GM12878 (cell line): Measurements from ENCODE around the gene YBX1. TPM values are rescaled to one million over a fixed set of nuclear protein-coding genes. Genes with fewer than 3 reads are reported as not detected.

Source experiments
- ATAC-seq: fragments of 200-7000 bp; cut with Tn5 transposase; 3 replicates; pipeline ENCODE4 v1.9.1; 2020; ENCODE audit warnings: mild to moderate bottlenecking, moderate library complexity
- BruUV-seq: library from RNA; stranded (reverse); fragments of 400-500 nt; replicated peaks from 2 replicates; lab custom pipeline; 2021; lab: Mats Ljungman, UMichigan
- CTCF ChIA-PET: fragments of 300-600 bp; sonication (Branson Sonifier 250); formaldehyde crosslinking; extraction: SDS; loops from one replicate; lab custom pipeline; 2021; ENCODE audit warnings: inconsistent platforms; lab: Yijun Ruan, JAX
- POLR2A ChIA-PET: fragments of 350-600 bp; formaldehyde crosslinking; extraction: SDS; loops from one replicate; lab custom pipeline; 2021; ENCODE audit warnings: inconsistent platforms; lab: Charles Lee
- RAD21 ChIA-PET: fragments of 300-600 bp; sonication (Branson Sonifier 250); formaldehyde crosslinking; loops from one replicate; lab custom pipeline; 2023; ENCODE audit warnings: antibody characterized with exemption; ENCODE audit not compliant: unreplicated experiment; lab: Charles Lee
- SMC1A ChIA-PET: fragments of 300-600 bp; sonication (Branson Sonifier 250); formaldehyde crosslinking; loops from one replicate; lab custom pipeline; 2023; ENCODE audit not compliant: unreplicated experiment, uncharacterized antibody; lab: Charles Lee
- DNase-seq: peaks from one replicate; pipeline ENCODE4 v3.0.0-alpha.2; 2011; ENCODE audit warnings: low read depth, low spot score
- FAIRE-seq: peaks from 3 replicates; lab custom pipeline; 2011; peaks lifted over from hg19 to GRCh38; lab: Jason Lieb, UNC
- H2AFZ ChIP-seq: 2 replicates; pipeline ENCODE4 v1.6.0; 2011; ENCODE audit warnings: low read depth, low read length, control low read depth; ENCODE audit not compliant: control insufficient read depth
- H3K27ac ChIP-seq: 2 replicates; pipeline ENCODE4 v1.5.1; 2011; ENCODE audit warnings: control low read depth; ENCODE audit not compliant: control insufficient read depth, insufficient read depth
- H3K27me3 ChIP-seq, 2 experiments: replicated peaks in 1 of 2; 2 replicates each; pipeline versions ENCODE4 v1.6.0 to v1.6.1; 2011; ENCODE audit warnings: low read length in 1 of 2; ENCODE audit not compliant: control insufficient read depth in 2 of 2, insufficient read depth in 2 of 2
- H3K36me3 ChIP-seq, 2 experiments: 2 replicates each; pipeline ENCODE4 v1.5.1; 2011; ENCODE audit warnings: low read length in 1 of 2; ENCODE audit not compliant: control insufficient read depth in 2 of 2, insufficient read depth in 2 of 2
- H3K4me1 ChIP-seq: 2 replicates; pipeline ENCODE4 v1.6.1; 2011; ENCODE audit warnings: mild to moderate bottlenecking, low read length, moderate library complexity, mixed read lengths; ENCODE audit not compliant: control insufficient read depth, insufficient read depth
- H3K4me2 ChIP-seq: 2 replicates; pipeline ENCODE4 v1.6.0; 2011; ENCODE audit warnings: control low read depth; ENCODE audit not compliant: control insufficient read depth, insufficient read depth
- H3K4me3 ChIP-seq: fragments of 200-600 bp; sonication (generic); 2 replicates; pipeline ENCODE4 v1.5.1; 2016
- H3K79me2 ChIP-seq: 2 replicates; pipeline ENCODE4 v1.6.0; 2011; ENCODE audit warnings: low read length; ENCODE audit not compliant: control insufficient read depth, insufficient read depth
- H3K9ac ChIP-seq: 2 replicates; pipeline ENCODE4 v1.8.0; 2011; ENCODE audit warnings: low read length, control low read depth, mixed read lengths; ENCODE audit not compliant: control insufficient read depth, insufficient read depth
- H3K9me3 ChIP-seq: replicated peaks from 3 replicates; pipeline ENCODE4 v1.5.1; 2011; ENCODE audit warnings: mild to moderate bottlenecking, low read length; ENCODE audit not compliant: control insufficient read depth, insufficient read depth
- H4K20me1 ChIP-seq: 2 replicates; pipeline ENCODE4 v1.6.0; 2011; ENCODE audit not compliant: control insufficient read depth, insufficient read depth
- ASH2L ChIP-seq: fragments of 300-600, 200-600 bp; sonication (generic); IDR thresholded peaks from 2 replicates; pipeline ENCODE4 v1.6.1; 2017; ENCODE audit warnings: low read depth, mild to moderate bottlenecking, borderline replicate concordance
- BHLHE40 ChIP-seq, 2 experiments: fragments of 450-650 bp in 1 of 2; IDR thresholded peaks; 2 replicates each; pipeline ENCODE4 v1.6.1; 2011 to 2017; ENCODE audit warnings: low read depth in 2 of 2, borderline replicate concordance in 1 of 2, improper control_type of control experiment in 1 of 2, low read length in 1 of 2, mild to moderate bottlenecking in 1 of 2
- CBX3 ChIP-seq: fragments of 200-600 bp; sonication (generic); IDR thresholded peaks from 2 replicates; pipeline ENCODE4 v1.6.1; 2016; ENCODE audit warnings: low read depth, borderline replicate concordance
- CHD4 ChIP-seq: fragments of 200-600 bp; sonication (generic); IDR thresholded peaks from 2 replicates; pipeline ENCODE4 v1.6.1; 2016; ENCODE audit warnings: mild to moderate bottlenecking
- CREB1 ChIP-seq: IDR thresholded peaks from 2 replicates; pipeline ENCODE4 v1.6.1; 2012; ENCODE audit warnings: low read depth, mild to moderate bottlenecking, inconsistent platforms
- CUX1 ChIP-seq: IDR thresholded peaks from 2 replicates; pipeline ENCODE4 v1.6.1; 2012; ENCODE audit warnings: improper control_type of control experiment, low read depth, low read length; ENCODE audit not compliant: insufficient replicate concordance
- EED ChIP-seq: sonication (generic); IDR thresholded peaks from 2 replicates; pipeline ENCODE4 v1.6.1; 2016; ENCODE audit warnings: antibody characterized with exemption, low read depth
- FOXM1 ChIP-seq: IDR thresholded peaks from 2 replicates; pipeline ENCODE4 v1.6.1; 2012; ENCODE audit warnings: low read depth, mild to moderate bottlenecking, inconsistent platforms, low read length, moderate library complexity
- MAX ChIP-seq: IDR thresholded peaks from 2 replicates; pipeline ENCODE4 v1.6.1; 2012; ENCODE audit warnings: low read depth, low read length, improper control_type of control experiment
- MTA2 ChIP-seq: fragments of 450-650 bp; IDR thresholded peaks from 2 replicates; pipeline ENCODE4 v1.6.1; 2016; ENCODE audit warnings: low read depth, mild to moderate bottlenecking, moderate library complexity
- MYC ChIP-seq: IDR thresholded peaks from 2 replicates; pipeline ENCODE4 v1.6.1; 2011; ENCODE audit warnings: mild to moderate bottlenecking, low read length, moderate library complexity, inconsistent platforms; ENCODE audit not compliant: insufficient read depth, insufficient replicate concordance, insufficient read length, severe bottlenecking
- NR2C1 ChIP-seq: fragments of 450-650 bp; IDR thresholded peaks from 2 replicates; pipeline ENCODE4 v1.6.1; 2017; ENCODE audit warnings: antibody characterized with exemption, mild to moderate bottlenecking, moderate library complexity
- RUNX3 ChIP-seq: IDR thresholded peaks from 2 replicates; pipeline ENCODE4 v1.6.1; 2012; ENCODE audit warnings: low read length, inconsistent platforms
- SIN3A ChIP-seq: IDR thresholded peaks from 2 replicates; pipeline ENCODE4 v1.6.1; 2012; ENCODE audit warnings: low read depth, low read length, improper control_type of control experiment
- SUZ12 ChIP-seq: fragments of 200-600 bp; sonication (generic); IDR thresholded peaks from one replicate; pipeline ENCODE4 v1.6.1; 2018; ENCODE audit warnings: antibody characterized with exemption, mild to moderate bottlenecking; ENCODE audit not compliant: unreplicated experiment
- TAF1 ChIP-seq: IDR thresholded peaks from 2 replicates; pipeline ENCODE4 v1.6.1; 2011; ENCODE audit warnings: mild to moderate bottlenecking, low read depth, low read length, borderline replicate concordance
- YBX1 ChIP-seq: fragments of 450-650 bp; IDR thresholded peaks from 2 replicates; pipeline ENCODE4 v1.6.1; 2016; ENCODE audit warnings: antibody characterized with exemption
- ZZZ3 ChIP-seq: IDR thresholded peaks from 2 replicates; pipeline ENCODE4 v1.6.1; 2011; ENCODE audit warnings: low read depth; ENCODE audit not compliant: control insufficient read depth, insufficient read length
- in situ Hi-C: fragments of 300-500 bp; cut with MboI; formaldehyde crosslinking; loops from 9 replicates; pipeline ENCODE4 v1.14.3; 2018; ENCODE audit warnings: mixed read lengths
- intact Hi-C: fragments of 100-400 bp; cut with micrococcal nuclease; formaldehyde crosslinking; loops from one replicate; pipeline ENCODE4 v1.14.2; 2022; ENCODE audit not compliant: unreplicated experiment
- polyA plus RNA-seq, 11 experiments: library from polyadenylated mRNA; depleted of rRNA in 4 of 11; unstranded in 6 of 11; stranded (reverse) in 5 of 11; fragments of >200 nt; fragmentation: Nextera tagmentation in 4 of 11; fragmentation: Illumina TruSeq in 1 of 11; extraction: Ambion mirVana in 4 of 11; extraction: Trizol in 1 of 11; gene quantifications; 1 replicate in 1 of 11; 2 replicates in 10 of 11; pipeline versions ENCODE4 v1.2.1 to v1.2.3, GENCODE V29; 2011 to 2016; ENCODE audit warnings: inconsistent platforms in 2 of 11, missing spikeins in 2 of 11, low read depth in 1 of 11
- total RNA-seq, 4 experiments: library from RNA; depleted of rRNA in 3 of 4; stranded (reverse); fragments of >200 nt in 3 of 4; fragmentation: Illumina TruSeq in 1 of 4; extraction: Trizol in 1 of 4; gene quantifications; 2 replicates each; pipeline versions ENCODE4 v1.2.1 to v1.2.3, GENCODE V29; 2013 to 2021

YBX1 gene
- total and polyA plus RNA-seq, 10 of the 15 experiments (the other 5 are each of a cell fraction or from before 2014, with no cell fraction given), result 355 to 1,353 (median 858) TPM

- Histone ChIP-seq H3K4me2 (no peak overlapping the region), H3K9ac (no peak overlapping the region), H3K36me3 (no peaks in the 10 kb centered on the region), H3K4me1 (no peaks in the 10 kb centered on the region), H4K20me1 (no peaks in the 10 kb centered on the region), H3K27me3 (no peaks in the 10 kb centered on the region), H3K79me2 (no peaks in the 10 kb centered on the region), H2AFZ (no peak overlapping the region), H3K9me3 (no peaks in the 10 kb centered on the region), H3K27ac (no peak overlapping the region), H3K4me3 (no peak overlapping the region)
- SMC1A ChIA-PET, result no interaction called here
- CTCF ChIA-PET, result interaction anchor here (1.1 kb wide), 1 partner anchor 59 kb away, joined by 3 read pairs; no protein-coding TSS in a partner anchor
- ATAC-seq (no peak), DNase-seq (no peak), FAIRE-seq (no peak)
- POLR2A ChIA-PET, result no interaction called here
- RAD21 ChIA-PET, result interaction anchor here (0.6 to 0.9 kb wide), 2 partner anchors 19 to 295 kb away, joined by 3 read pairs; partner anchors contain the start of gene PPIH
- intact Hi-C loops (no loop called here), in situ Hi-C loops (no loop called here)
- BruUV-seq, result no TSS peak
- no peak for TF ChIP-seq BHLHE40 (IDR thresholded peaks at IDR 0.05; ENCODE audit: borderline replicate concordance in 1 of 2, low read depth in 2 of 2, low read length in 1 of 2)
- no peak for TF ChIP-seq ZZZ3
- TF ChIP-seq TAF1, result no peak
- TF ChIP-seq FOXM1, result no peak
- no peak for TF ChIP-seq RUNX3
- no peak for TF ChIP-seq EED
- no peak for TF ChIP-seq CBX3
- no peak for TF ChIP-seq SIN3A
- no peak for TF ChIP-seq CREB1
- TF ChIP-seq CHD4, result no peak
- no peak for TF ChIP-seq CUX1
- TF ChIP-seq MAX, result no peak
- no peak for TF ChIP-seq SUZ12
- no peak for TF ChIP-seq MTA2
- TF ChIP-seq NR2C1, result no peak
- no peak for TF ChIP-seq YBX1
- no peak for TF ChIP-seq MYC
- no peak for TF ChIP-seq ASH2L
These were observed 43.1 kb upstream of the YBX1 start for GRCh38 chr1:42639116-42639515.
